ENCODE measurements around the gene MELTF.
"Not testable (repeated sequence)": the region's sequence is repeated elsewhere in the genome, so short reads cannot be mapped to it uniquely, and the experiment has no call there.

Gene MELTF

DNA sequence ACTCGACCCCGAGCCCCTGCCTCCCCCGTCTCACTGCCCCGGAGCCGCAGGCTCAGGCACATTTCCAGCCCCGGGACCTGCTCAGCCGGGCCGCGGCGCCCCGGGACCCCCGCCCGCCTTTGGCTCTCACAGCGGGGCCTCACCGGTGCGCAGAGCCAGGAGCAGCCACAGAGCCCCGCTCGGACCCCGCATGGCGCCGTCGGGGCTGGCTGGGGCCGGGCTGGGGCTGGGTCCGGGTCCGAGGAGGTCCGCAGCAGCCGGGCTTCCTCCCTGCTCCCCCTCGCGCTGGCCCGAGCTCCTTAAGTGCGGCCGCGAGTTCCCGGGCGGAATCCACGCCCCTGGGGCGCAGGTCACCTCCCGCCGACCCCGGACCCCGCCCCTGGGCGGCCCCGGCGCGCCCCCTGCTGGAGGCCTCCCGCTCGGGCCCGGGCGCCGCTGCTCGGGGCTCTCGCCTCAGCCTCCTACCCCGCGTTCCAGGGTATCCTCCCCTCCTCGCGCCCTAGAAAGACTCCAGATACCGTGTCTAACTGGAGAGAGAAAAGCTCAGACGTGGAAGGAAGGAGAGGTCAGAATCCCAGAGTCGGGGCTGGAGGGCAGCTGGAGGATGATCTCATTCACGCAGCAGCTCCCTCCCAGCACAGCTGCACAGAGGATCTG, at the start of gene MELTF:
Gene MELTF (minus strand): TSS at position 307 of the 657 bp plus-strand sequence. CDS start 115 bp downstream, at position 192.
- peak; percentile 76 for DNase-seq

DNA sequence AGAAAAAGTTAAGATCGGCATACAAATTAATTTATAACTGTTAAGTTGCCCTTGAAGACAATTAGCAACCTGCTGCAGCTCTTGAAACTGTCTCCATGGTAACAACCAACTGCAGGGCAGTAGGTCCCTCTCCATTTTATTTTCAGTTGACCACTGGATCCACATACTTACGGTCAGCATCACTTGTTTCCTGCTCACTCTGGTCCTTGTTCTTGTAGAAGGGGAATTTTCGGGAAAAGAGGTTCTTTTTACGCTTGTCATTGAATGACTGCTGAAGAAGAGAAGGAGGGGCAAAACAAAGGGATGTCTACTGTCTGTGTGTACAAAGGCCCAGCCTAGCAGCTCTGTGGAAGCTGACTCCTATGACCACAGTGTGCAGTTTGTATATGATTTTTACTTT, 46.8 kb upstream of the MELTF start:
- DNase-seq = no peak

DNA sequence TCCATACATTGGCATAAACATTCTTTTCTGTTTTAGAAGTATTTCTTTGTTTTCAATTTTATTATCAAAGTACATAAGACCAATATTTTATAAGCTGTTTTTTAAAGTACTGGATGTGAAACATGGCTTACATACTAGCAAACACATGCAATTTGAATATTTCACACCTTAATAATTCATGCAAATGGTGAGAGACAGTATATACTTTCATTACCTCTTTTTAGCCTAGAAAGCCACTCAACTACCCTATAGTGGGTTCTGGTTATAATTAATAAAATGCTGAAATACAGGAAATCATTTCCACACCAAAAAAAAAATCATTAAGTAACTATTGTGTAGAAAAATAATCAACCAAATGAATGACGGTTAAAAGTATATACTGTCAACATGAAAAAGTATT, 38.5 kb upstream of the MELTF start:
- DNase-seq = no peak

DNA sequence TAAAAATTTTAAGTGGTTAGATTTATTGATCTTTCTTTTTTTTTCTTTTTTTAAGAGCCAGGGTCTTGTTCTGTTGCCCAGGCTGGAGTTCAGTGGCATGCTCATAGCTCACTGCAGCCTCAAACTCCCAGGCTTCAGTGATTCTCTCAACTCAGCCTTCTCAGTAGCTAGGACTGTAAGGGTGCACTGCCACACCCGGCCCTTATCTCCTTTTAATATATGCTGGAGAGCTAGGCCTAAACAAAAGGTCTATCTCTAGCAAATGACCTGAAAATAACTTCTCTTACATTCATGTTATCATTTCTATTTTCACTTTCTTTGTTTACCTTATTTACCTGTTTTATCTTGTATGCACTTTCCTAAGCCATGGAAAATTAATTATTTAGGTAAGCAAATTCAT, 35.2 kb upstream of the MELTF start:
- DNase-seq = no peak

DNA sequence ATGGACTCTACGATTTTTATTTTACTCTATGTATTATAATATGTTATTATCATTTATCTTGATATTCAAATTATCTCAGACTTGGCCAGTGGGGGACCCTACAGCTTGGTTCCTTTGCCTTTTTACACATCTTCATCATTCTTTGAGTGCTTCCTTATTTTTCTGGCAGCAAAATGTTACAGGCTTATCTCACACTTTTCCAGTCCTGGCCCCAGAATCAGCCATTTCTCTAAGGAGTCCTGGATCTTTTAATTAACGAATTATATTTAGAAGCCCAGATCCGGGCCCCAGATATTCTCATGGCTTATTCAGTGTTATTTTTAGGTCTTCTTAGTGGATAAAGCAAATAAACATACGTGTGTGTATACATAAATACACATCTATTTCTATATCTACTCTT, 32.8 kb upstream of the MELTF start:
- DNase-seq = no peak

DNA sequence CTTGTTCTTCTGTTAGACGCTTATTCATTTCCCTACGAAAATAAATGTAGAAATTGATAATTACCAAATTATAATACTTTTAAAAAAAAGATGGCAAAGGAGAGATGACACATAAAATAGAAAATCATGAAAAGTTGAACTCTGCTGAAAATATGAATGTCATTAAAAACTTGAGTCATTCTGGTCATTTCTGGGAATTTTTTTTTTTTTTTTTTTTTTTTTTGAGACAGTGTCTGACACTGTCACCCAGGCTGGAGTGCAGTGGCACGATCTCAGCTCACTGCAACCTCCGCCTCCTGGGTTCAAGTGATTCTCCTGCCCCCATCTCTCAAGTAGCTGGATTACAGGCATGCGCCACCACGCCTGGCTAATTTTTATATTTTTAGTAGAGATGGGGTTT, 22.0 kb upstream of the MELTF start:
- not testable (repeated sequence) for DNase-seq

DNA sequence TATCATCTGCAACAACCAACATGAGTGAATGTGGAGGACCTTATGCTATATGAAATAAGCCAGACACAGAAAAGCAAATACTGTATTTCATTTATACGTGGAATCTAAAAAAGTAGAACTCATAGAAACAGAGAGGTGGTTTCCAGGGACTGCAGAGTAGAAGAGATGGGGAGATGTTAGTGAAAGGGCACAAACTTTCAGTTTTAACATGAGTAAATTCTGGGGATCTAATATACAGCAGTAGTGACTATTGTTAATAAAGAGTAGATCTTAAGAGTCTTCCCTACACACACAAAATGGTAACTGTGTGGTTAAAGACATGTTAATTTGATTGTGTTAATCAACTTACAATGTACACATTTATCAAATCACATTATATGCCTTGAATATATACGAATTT, 20.9 kb upstream of the MELTF start:
- no peak for DNase-seq

DNA sequence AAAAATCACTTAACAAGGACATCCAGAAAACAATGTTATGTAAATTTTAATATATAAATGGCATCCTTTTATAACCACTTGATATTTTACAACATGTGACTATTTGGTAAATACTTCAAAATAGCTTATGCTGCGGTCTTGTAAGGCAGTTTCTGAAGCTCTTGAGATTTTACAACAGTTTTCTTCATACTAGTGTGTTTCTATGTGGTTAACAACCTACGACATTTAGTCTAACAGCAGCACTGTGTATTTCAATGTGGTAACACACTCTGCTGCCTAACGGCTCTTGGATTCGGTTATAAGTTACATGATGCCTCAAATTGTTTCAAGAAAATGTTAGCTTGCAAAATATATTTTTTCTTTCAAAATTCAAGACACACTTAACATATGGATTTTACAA, 12.9 kb upstream of the MELTF start:
- no peak for DNase-seq

DNA sequence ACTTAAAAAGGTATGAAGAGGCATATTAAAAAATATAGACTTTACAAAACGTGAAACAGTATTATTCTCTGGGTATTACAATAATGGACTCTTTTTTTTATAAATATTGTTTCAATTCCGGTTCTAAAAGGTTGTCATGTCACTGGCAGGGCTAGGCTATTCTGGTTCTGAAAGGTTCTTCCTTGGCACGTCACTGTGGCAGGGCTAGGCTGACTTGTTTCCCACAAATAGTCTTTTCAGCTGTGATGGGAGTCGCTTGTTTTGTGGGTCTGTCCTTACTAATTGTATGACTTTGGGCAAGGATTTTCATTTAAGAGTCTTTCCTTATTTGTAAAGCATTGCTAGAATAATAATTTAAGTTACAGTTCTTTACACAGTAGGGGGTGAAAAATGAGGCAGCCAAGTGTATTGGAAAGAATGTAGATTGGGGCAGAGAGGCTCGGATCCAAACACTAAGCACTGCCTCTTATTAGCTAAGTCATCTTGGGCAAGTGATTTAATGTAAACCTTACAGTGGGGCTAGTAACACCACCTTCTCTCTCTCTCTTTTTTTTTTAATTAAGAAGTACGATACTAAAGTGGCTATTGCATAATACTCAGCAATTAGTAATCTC, 12.4 kb upstream of the MELTF start:
- no peak for DNase-seq

DNA sequence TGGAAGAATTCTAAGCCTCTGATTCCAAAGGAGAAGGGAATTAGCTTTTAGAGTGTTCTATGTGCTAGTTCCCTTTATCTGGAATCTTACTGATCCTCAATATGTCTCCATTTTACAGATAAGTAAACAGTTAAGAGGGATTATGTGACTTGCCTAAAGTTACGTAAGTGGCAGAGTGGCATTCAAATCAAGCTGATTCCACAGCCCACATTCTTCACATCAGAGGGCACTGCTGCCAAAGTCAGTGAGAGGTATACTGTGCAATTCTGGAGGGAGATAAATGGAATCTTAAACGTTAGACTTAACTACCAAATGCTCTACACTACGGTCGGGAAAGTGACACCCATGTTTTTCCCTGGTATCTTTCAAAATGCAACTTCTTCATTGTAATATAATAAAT, 11.0 kb upstream of the MELTF start:
- DNase-seq = no peak

DNA sequence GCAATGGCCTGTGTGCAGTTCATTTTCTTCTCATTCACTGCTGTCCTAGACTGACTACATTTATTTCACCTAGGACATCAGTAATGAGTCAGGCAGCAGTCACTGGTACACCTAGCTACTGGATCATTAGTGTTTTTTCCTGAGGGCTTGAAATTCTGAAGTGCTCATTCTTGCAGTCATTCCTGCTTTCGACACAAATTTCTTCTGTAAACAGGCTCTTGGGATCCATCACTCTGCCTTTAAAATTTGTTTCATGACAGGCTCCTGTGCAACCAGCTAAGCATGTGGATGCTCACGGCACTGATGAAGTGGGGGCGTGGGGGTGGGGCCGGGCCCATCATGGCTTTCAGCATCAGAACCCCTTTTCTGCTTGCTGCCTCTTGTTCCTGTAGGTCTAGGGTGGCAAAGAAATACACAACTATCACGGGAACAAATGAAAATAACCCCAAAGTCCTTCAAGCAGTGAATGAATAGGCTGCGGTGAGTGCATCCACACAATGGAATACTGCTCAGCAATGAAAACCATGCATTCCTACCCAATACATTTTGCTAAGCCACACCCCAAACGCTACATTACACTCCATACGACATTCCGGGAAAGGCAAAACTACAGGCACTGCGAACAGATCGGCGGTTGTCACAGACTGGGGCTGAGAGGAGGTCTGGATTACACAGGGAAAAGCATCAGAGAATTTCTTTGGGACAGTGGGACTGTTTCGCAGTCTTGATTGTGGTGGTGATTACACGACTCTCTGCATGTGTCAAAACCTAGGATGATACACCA, 9.3 kb upstream of the MELTF start:
- DNase-seq = no peak

DNA sequence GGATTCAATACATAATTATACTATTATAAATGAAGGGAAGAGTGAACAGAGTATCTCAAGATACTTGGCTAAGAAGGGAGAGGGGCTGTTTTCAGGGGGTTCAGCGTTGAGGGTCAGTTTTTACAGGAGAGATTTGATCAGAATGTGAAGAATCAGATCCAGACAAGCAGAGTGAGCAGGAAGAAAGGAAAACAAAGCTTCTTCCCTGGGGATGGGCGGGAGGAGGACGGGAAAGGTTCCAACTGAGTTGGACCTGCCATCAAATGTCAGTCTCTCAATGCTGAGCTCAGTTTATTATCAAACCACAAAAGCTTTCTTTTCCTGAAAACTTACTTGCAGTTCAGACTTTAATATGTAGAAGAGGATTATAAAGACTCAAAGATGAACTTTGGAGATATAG, 6.0 kb upstream of the MELTF start:
- no peak for DNase-seq

DNA sequence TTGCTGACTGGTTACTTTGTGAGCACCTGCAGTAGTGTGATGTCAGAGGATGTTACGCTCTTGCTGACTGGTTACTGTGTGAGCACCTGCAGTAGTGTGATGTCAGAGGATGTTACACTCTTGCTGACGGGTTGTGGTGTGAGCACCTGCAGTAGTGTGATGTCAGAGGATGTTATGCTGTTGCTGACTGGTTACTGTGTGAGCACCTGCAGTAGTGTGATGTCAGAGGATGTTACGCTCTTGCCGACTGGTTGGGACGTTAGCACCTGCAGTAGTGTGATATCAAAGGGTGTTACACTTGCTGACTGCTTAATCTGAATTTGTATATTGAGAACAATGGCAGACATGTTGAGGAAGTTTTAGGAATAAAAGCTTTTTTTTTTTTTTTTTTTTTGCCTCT, 5.2 kb upstream of the MELTF start:
- DNase-seq = not testable (repeated sequence)

DNA sequence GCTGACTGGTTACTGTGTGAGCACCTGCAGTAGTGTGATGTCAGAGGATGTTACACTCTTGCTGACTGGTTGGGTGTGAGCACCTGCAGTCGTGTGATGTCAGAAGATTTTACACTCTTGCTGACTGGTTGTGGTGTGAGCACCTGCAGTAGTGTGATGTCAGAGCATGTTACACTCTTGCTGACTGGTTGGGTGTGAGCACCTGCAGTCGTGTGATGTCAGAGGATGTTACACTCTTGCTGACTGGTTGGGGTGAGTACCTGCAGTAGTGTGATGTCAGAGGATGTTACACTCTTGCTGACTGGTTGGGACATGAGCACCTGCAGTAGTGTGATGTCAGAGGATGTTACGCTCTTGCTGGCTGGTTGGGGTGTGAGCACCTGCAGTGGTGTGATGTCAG, 4.1 kb upstream of the MELTF start:
- not testable (repeated sequence) for DNase-seq

DNA sequence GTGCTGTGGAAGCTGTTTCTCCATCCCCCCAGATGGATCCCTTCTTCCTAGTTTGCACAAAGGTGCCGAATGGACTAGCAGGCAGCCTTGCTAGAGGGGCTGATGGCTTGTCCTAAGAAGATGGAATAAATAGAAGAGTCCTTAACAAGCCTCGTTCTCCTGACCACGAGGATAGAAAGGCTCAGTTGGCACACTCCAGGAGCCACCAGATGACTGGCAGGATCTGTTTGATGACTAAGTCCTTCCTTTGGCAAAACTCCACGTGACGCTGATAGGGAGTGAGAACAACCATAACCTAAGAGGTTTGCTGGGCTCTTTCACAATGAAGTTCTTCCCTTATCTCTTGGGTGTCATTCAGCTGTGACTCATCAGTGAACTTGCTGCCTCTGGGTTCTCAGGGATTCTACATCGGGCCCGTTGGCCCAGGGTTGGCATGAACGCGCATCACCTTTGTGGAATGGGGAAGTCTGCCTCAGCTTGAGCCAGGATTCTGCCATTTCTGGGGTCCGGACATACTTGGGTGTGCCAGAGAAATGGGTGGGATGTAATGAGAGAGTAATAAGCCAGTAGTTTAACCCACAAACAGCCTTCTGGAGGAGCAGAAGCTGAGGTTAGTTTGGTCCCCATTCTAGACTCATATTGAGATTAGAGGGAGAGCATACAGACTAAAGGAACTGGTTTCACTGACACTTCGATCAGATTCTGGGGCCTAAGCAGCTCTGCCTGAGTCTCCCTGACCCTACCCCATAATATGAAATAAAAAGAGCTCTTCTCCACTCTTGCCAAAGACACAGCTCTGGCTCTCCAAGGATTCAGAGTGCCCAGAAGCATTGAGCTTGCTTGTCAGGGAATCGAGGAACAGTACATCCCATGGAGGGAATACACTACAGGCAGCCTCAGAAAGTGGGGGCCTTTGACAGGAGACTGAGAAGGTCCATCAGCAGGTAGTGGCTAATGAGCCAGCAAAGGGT, 2.0 kb upstream of the MELTF start:
- DNase-seq = no peak

DNA sequence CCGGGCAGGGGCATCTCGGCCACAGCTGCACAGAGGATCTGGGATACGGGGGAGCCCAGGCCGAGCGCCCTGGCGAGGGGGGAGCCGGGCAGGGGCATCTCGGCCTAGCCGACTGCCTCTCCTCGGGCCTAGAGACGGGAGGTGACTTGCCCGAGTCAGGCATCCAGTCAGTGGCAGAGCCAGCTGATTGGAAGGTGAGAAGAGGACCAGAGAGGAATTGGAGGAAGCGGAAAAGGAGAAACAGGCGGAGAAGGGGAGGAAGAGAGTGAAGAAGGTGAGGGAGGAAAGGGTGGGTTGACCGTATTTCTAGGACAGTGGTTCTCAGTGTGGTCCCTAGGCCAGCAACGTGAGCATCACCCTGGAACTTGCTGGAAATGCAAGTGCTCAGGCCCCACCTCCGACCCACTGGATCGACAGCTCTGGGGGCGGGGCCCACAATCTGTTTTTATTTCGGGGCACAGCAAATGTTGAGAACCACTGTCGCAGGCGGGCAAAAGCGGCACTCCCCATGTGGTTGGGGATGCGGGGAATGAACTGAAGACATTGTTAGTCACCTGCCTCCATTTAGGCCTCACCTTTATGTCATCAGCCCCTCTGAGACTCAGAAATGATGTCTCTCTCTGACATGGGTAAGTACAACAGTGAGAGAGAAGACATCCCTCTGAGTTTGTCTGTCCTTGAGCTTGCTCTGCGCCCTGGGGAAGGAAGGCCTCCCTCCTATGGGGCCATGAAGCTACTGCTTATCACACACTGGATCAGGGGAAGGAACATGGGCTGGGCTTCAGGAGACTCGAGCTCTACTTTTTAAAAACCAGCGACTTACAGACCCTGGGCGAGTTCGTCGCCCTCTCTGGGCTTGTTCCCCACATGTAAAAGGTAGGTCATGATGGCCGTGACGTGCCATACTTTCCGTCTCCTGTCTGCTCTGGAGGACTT, 1.0 kb upstream of the MELTF start:
- DNase-seq = no peak

DNA sequence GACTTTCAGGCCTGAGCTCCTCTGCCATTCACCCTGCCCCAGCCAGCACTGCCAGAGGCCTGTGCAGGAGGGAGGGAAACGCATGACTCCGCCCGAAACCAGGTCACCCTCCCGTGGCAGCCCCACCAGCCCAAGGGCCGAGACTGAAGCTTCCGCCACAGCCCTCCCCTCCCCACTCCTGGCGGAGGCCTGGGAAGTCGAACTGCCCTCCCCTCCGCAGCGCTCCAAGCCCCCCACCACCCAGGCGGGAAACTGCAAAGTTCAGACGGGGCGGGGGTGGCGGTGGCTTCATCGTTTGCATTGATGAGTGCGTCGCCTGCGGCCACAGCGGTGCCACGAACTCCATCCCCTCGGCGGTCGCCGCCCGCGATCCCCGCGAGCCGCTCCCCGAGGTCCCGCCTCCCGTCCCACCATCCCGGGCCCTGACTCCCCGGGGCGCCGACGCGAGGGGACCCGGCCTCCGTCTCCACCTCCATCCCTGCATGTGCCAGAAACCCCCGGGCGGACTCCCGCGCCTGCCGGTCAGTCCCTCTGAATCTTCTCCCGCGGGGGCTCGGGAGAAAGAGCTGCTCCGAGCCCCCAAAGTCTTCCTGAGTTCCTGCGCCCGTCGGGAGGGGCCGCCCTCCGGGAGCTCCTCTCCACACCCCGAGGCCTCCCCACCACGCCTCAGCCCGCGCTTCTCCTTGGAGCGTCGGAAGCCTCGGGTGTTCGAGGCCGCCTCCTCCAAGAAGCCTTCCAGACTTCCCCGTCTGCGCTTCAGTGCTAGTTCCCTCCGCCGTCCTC, 698 bp downstream of the MELTF start:
- DNase-seq = peak; percentile 41

DNA sequence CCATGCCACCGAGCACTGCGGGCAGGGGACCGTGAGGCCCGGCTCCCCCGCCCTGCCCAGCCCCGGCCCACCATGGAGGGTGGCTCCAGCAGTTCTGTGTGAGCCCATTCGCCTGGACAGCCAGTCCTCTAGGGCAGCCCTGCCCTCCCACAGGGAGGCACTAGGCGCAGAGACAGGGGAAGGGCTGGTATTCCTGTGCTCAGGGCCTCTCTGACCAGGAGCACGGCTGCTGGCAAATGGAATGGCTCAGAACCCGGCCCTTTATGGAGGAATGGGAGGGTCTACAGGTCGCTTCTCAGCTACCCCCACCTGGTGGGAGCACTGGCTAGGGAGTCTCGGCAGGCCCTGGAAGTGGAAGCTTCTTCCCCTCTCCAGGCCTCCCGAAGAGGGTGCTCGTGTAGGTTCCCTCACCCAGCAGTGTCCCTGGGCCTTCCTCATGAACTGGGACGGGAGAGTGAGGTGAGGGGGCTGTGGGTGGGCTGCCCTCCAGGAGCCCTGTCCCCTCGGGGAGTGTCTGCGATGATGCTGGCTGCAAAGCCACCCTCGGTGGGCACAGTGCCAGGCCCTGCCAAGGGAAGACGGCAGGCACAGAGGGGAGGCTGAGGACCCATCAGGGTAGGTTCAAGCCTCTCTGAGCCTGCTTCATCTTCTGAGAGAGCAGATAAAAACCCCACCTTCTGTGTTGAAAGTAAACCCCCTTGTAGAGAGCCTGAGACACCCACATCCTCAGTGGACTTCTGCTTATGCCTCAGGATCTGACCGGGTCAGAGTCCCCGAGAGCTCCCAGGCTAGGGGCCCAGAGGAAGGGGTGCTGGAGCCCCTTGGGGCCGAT, 1.5 kb downstream of the MELTF start:
- DNase-seq = peak; percentile 16

DNA sequence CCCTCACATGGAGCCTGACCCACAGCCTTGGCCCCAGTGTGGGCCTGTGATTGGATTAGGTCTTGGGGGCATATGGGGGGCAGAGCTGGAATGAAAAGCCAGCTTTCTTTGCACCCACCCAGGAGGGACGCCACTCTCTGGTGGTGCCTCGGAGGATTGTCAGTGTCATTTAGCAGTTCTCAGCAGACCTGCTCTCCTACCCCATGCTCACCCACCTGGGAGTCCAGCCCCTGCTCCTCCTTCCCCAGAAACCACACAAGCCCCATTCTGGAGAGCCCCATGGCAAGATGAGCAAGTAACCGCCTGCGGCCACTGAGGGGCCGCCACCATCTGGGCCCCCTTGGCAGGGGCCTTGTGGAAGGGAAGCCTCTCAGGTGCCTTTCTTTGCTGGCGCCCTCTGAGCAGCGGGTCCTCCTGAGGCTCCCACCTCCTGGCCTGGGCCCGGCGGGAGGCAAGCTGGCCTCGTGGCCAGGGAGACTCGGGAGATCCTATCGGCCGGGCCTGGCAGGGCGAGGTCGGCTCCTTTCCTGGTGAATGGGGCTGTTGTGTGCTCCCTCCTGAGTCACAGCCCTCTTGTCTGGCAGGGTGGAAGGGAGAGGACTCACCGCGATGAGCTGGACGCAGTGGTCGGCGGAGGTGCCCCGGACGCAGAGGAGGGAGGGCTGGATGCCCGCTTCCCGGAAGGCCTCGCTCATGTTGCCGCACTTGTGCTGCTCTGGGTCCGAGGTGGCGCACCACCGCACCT, 2.3 kb downstream of the MELTF start:
- no peak for DNase-seq
